Activated CD8-positive, alpha-beta memory T cell treated with anti-CD3 and anti-CD28 coated beads, Interleukin-2, amount 50 U/mL, for 4 hours (primary cell): ENCODE measurements around the gene MAPT.
"Not testable (repeated sequence)": the region's sequence is repeated elsewhere in the genome, so short reads cannot be mapped to it uniquely, and the experiment has no call there.

Experiments
- DNase-seq: peaks from one replicate; pipeline ENCODE4 v3.0.0-alpha.2; 2020

MAPT gene

GRCh38 chr17:45956746-45957145, 62.4 kb downstream of the MAPT start:
- not testable (repeated sequence) for DNase-seq

- no peak for DNase-seq
These were observed 64.0 kb downstream of the MAPT start for GRCh38 chr17:45958307-45958706.

GRCh38 chr17:45958994-45959665, 64.8 kb downstream of the MAPT start:
- DNase-seq = no peak

- DNase-seq = no peak
These were observed 66.0 kb downstream of the MAPT start for GRCh38 chr17:45960311-45960710.

GRCh38 chr17:45961206-45961605, 66.9 kb downstream of the MAPT start:
- no peak for DNase-seq

GRCh38 chr17:45962221-45962972, 68.0 kb downstream of the MAPT start:
- no peak for DNase-seq

GRCh38 chr17:45963283-45963682, 68.9 kb downstream of the MAPT start:
- no peak for DNase-seq

- DNase-seq = no peak
These were observed 69.5 kb downstream of the MAPT start for GRCh38 chr17:45963889-45964288.

GRCh38 chr17:45964634-45965033, 70.3 kb downstream of the MAPT start:
- no peak for DNase-seq

- no peak for DNase-seq
These were observed 71.5 kb downstream of the MAPT start for GRCh38 chr17:45965812-45966211.

- no peak for DNase-seq
These were observed 72.4 kb downstream of the MAPT start for GRCh38 chr17:45966606-45967280.

- DNase-seq = no peak
These were observed 73.0 kb downstream of the MAPT start for GRCh38 chr17:45967378-45967777.

GRCh38 chr17:45968732-45969131, 74.4 kb downstream of the MAPT start:
- no peak for DNase-seq

GRCh38 chr17:45969726-45970125, 75.4 kb downstream of the MAPT start:
- no peak for DNase-seq

- DNase-seq = no peak
These were observed 76.3 kb downstream of the MAPT start for GRCh38 chr17:45970659-45971058.

GRCh38 chr17:45971698-45972141, 77.4 kb downstream of the MAPT start:
- DNase-seq = no peak

- no peak for DNase-seq
These were observed 78.2 kb downstream of the MAPT start for GRCh38 chr17:45972531-45972930.

GRCh38 chr17:45973099-45973780, 78.9 kb downstream of the MAPT start:
- no peak for DNase-seq

- no peak for DNase-seq
These were observed 79.8 kb downstream of the MAPT start for GRCh38 chr17:45973946-45974859.

GRCh38 chr17:45974916-45975630, 80.7 kb downstream of the MAPT start:
- DNase-seq = no peak

- no peak for DNase-seq
These were observed 81.4 kb downstream of the MAPT start for GRCh38 chr17:45975640-45976295.
